GM18907 (cell line): Measurements from ENCODE around the gene PNLIPRP2.

Experiments
- ATAC-seq: cut with Tn5 transposase; IDR thresholded peaks from one replicate; pipeline ENCODE4 v1.9.1; 2021; ENCODE audit warnings: mild to moderate bottlenecking, moderate library complexity; ENCODE audit not compliant: unreplicated experiment

Gene PNLIPRP2

DNA sequence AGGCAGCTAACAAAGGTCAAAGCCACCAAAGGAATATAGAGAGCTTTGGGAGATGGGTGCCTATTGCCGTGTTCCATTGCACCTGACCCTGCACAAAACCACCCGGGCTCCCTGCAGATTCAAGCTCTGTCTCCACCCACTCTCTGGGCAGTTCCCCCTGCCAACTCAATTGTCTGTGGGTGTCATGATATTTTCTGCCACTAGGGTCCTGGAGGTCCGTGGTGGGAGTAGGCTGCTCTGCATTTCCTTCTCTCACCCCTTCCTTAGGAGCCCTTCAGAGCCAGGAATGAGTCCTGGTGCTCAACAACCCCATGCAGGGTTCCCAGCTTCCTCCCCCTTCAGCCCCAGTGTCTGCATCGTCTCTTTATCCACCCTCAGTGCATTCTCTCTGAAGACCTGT, 34.1 kb downstream of the PNLIPRP2 start:
- ATAC-seq = no peak

DNA sequence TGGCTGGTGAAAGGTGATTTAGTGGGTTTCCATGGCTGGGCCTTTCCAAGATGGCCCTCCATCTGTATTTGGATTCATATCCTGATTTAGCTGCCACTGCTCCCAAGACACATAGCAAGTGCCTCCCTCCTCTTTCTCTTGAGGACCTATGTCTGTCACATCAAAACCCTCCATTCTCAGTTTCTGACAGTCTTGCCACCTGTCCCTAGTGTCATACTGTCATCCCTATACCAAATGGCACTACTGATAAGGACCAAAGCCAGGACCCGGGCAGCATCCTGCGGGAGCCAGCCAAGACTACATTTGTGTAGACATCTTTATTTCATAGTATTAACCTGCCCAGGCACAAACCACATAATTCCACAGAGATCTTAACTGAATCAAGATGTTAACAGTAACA, 34.8 kb downstream of the PNLIPRP2 start:
- ATAC-seq = no peak

DNA sequence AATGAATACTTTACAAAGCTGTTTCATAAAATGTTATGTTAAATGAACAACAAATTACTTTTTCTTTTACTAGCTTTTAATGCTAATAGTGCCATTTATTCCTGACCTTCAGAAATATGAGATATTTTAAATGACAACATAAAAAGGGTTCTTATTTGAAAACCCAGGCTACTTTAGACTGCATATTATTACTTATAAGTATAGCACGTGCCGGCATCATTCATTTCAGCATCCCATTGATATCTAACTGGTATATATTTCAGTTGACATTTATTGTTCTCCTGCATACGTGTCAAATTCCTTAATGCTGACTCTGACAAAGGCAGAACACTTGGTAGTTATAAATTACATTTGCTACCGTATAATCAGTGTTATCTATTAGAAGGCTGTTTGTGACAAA, 35.3 kb downstream of the PNLIPRP2 start:
- ATAC-seq = no peak

GRCh38 chr10:116657863-116658551, 37.3 kb downstream of the PNLIPRP2 start:
- ATAC-seq = no peak

DNA sequence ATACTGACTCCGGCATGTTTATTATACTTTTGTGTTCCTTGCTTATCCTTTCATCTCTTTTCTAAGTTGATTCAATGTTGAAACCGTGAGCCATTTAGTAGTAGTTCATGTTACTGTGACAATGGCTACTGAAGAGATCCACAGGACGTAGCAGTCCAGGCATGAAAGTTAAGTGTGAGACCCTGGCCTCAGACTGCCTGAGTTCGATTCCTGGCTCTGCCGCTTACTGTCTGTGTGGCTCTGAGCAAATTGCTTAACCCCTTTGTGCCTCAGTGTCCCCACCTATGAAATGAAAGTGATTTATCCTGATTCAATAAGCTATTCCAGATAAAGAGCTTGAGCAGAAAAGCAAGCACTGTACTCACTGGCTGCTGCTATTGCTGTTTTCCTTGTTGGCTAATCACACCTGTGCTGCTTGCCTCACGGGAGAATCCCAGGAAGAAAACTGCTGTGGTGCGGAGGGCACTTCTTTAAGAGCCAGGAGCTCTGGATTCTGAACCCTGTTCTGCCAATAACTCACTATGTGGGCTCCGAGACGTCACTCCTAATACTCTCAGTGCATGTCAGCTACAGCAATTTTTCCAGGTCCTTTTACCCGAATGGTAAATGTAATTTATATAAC, 38.4 kb downstream of the PNLIPRP2 start:
- ATAC-seq = no peak

GRCh38 chr10:116660860-116661259, 40.1 kb downstream of the PNLIPRP2 start:
- ATAC-seq = no peak

DNA sequence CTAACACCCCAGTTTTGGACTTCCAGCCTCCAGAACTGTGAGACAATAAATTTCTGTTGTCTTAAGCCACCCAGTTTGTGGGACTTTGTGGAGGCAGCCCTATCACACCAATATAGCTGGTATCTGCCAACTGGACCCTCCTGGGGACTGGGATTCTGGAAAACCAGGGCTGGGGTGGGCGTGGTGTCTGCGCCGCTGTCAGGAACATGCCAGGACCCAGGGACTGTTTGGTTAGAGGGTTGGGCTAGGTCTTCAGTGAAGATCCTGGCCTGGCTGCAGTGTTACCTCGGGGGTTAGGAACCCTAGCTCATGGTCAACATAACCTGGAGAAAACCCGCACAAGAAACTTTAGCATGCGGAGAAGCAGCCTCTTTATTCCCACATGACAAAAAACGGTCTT, 42.6 kb downstream of the PNLIPRP2 start:
- ATAC-seq = no peak

DNA sequence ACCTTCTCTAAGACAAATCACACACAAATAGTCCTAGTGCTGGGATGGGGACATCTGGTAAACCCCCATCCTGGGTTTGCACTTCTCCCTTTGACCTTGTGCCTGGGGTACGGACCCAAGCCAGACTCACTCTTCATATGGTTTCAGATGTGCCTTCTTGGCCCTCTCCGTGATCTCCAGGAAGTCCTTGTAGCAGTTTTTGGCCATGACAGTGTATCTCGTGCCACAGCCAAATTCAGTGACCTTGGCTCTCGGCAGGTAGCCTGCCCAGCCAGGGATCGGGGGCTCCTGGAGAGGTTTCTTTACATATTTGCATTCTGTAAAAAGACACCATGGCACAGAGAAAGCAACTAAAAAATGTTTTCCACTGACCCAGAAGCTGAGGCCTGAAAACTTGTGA, 43.9 kb downstream of the PNLIPRP2 start:
- ATAC-seq = no peak

GRCh38 chr10:116665541-116666125, 44.9 kb downstream of the PNLIPRP2 start:
- ATAC-seq = no peak

DNA sequence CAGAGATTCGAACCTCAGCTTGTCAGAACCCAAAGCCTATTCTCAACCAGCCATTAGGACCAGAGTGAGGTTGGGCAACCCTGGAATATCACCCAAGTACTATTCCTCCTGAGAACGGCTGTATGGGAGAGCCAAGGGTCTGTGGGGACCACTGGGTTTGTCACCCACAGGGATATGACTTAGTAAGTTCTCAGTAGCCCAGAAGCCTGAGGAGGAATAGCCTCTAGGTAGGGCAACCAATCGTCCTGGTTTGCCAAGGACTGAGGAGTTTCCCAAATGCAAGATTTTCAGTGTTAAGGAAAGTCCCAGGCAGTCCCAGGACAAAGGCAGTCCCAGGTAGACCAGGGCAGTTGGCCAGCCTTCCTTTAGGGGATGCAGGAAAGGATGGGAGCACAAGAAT, 46.7 kb downstream of the PNLIPRP2 start:
- no peak for ATAC-seq

DNA sequence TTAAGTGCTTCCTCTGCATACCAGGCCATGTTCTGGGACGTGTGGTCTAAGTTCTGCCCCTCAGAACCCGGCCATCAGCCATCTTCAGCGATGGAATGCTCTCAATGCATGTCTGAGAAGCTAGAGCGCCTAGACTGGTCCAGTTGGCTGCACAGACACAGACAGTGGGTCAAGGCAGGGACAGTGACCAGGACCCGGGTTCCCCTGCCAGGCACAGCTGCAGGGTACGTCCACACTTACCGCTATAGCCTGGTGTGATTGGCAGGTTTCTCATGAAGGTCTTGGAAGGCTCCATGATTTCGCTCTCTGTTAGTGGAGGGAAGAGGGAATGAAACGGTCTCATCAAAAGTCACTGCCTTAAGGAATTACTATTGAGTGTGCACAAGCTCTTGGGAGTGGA, 47.3 kb downstream of the PNLIPRP2 start:
- no peak for ATAC-seq

DNA sequence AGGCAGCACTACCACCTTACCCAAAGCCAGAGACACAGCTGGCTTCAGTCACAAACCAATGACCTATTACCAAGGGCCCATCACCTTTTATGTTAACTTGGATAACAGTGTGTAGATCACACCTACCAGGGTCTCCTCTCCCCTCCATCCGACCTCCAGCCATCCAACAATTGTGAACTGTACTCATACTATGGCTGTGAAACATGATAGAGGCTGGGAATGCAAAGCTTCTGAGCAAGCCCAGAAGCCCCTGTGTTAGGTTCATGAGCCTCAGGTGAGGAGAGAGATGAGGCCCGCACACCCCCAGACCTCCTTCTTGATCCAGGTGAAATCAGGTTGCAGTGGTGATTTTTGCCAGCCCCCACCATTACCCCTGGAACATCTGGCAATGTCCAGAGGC, 47.7 kb downstream of the PNLIPRP2 start:
- ATAC-seq = no peak

- ATAC-seq = no peak
Measured at GRCh38 chr10:116669080-116669479, 48.3 kb downstream of the PNLIPRP2 start.

GRCh38 chr10:116669832-116670644, 49.3 kb downstream of the PNLIPRP2 start:
- no peak for ATAC-seq

DNA sequence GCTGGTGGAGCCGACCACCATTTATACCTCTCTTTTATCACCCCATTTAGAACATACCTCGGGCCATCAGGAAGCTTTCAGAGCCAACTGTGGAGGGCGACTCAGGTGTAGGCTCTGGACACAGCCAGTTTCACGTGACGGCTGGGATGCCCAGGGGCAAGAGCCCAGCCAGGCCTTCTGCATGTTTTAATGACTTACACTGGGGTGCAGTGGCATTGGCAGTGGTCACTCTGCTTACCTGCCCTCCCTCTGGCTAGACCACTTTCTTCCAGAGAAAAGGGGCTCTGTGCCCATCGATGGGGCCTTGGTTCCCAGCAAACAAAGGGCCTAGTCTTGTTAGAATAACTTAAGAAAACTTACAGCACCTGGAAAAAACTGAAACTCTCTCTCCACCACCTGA, 50.0 kb downstream of the PNLIPRP2 start:
- ATAC-seq = no peak

GRCh38 chr10:116671274-116671926, 50.6 kb downstream of the PNLIPRP2 start:
- ATAC-seq = no peak

GRCh38 chr10:116672891-116673290, 52.1 kb downstream of the PNLIPRP2 start:
- no peak for ATAC-seq

DNA sequence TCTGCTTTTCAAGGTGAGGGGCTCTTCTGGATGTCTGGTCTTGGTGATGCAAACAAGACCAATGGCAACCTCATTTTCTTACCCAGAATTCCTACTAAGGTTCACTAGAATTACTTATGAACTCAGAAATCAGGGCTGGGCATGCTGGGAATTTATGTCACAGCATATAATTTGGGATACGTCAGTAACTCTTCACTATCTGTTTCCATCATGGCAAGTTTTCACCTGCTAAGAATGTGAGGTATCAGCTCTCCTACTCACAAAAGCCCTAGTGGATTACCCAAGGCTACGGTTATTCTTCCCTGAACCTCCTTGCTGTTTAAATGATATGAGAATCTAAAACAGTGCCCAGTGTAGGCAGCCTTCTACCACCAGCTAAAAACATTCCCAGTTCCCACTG, 53.1 kb downstream of the PNLIPRP2 start:
- no peak for ATAC-seq

DNA sequence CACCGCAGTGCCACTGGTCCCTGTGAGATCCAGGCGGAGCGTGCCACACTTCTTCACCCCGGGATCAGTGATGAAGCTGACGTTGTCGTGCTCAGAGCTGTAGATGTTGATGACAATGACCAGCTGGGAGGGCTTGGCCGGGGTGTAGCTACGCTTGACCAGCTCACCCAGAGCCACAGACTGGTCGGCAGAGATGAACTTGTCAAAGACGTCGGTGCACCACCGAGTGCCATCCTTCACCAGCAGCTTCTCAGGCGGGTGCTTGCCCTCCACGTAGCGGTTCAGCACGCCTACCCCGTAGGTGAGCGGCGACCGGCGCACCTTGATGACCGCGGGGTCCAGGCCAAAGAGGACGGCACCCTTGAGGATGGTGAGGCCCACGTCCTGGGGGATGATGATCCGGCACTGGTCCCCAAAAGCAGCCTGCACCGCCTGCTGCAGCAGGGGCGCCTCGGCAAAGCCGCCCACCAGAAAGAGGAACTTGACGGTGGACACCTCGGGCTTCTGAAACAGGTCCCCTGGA, 54.2 kb downstream of the PNLIPRP2 start:
- no peak for ATAC-seq

- no peak for ATAC-seq
Measured at GRCh38 chr10:116676118-116676517, 55.4 kb downstream of the PNLIPRP2 start.

DNA sequence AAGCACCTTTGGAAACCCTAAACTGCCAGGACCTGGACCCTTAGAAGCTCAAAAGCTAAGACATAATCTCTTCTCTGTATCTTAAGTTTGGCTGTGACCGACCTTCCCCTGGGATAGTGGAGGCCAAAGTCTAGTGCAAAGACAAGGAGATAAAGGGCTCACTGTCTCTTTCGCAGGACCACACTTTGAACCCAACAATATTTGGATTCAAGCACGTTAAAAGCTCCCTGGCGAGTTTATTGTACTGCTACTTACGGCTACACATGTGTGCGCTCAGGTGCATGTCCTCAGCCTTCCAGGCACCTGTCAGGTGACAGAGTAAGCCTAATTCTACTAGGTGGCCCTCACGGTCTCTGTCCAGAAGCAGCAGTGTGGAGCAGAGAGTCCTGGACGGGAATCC, 55.9 kb downstream of the PNLIPRP2 start:
- ATAC-seq = no peak
